HG03196 (cell line): ENCODE results near the gene MRLN.

Experiments
- ATAC-seq: cut with Tn5 transposase; IDR thresholded peaks from one replicate; pipeline ENCODE4 v1.9.1; 2021; ENCODE audit not compliant: unreplicated experiment

The MRLN gene

DNA sequence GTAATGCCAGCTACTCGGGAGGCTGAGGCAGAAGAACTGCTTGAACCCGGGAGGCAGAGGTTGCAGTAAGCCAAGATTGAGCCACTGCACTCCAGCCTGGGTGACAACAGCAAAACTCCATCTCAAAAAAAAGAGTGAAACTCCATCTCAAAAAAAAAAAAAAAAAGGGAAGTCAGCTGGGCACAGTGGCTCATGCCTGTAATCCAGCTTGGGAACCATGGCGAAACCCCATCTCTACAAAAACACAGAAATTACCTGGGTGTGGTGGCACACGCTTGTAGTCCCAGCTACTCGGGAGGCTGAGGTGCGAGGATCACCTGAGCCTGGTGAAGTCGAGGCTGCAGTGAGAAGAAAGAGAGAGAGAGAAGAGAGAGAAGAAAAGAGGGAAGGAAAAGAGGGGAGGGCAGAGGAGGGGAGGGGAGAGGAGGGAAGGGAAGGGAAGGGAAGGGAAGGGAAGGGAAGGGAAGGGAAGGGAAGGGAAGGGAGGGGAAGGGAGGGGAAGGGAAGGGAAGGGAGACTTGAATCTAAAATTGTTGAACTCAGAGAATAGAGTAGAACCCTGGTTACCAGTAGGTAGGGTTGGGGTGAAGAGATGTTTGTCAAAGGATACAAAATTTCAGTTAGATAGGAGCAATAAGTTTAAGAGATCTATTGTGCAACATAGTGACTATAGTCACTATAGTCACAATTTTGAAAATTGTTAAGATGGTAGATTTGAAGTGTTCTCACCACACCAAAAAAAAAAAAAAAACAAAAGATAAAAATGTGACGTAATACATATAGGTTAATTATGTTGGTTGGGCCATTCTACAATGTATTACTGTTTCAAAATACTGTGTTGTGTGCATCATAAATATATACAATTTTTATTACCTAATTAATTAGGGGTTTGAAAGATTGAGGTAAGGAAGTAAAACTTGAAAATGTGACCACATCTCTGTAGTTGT lies 46.1 kb downstream of the MRLN start:
- ATAC-seq: no peak

DNA sequence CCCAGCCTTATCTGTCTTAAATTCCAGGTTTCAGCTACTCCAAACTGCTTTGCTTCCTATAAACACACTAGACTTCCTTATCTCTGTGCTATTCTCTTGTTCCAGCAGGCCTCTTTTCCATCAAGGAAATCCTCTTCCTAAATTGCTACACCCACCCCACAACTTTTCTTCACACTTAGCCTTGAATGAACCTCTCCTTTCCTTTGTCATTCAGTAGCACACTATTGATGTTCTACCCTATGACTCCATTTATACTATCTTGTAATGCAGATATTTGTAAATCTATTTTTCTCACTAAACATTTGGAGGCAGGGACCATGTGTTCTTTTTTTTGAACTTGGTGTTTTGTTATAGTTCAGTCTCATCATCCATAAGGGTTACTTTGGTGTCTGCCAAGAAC lies 47.3 kb downstream of the MRLN start:
- no peak for ATAC-seq

DNA sequence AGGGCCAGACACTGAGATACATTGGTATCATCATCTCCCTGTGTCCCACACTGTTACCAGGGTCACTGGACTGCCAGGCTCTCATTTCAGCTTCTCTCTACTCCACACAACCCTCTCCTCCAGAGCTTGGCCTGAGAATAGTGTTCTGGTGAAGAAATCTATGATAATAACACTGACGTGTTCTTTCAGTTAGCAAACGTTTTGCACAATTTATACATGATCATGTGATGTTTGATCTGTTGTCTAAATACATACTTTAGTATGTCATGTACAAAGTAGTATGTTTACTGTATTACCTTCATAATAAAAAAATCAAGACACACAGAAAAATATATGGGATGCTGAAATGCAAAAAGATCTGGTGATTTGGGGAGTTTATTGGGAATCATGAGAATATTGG lies 48.6 kb downstream of the MRLN start:
- ATAC-seq: no peak

DNA sequence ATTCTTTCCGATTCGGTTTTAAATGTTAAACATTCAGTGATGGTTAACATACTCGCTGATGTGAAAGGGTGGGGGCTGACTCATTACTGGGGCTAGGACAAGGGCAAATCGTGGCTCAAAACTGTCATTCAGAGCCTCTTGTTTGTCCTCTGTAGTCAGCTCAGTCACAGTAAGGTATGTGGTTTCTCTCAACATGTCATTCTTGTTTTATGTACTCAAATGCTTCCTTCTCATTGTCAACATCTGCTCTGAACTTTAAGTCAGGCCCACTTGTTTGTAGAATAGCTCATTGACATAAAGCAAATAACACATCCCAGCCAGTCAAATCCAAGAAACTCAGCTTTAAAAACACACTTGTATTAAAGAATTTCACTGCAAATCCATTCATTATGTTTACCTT lies 50.9 kb downstream of the MRLN start:
- no peak for ATAC-seq

DNA sequence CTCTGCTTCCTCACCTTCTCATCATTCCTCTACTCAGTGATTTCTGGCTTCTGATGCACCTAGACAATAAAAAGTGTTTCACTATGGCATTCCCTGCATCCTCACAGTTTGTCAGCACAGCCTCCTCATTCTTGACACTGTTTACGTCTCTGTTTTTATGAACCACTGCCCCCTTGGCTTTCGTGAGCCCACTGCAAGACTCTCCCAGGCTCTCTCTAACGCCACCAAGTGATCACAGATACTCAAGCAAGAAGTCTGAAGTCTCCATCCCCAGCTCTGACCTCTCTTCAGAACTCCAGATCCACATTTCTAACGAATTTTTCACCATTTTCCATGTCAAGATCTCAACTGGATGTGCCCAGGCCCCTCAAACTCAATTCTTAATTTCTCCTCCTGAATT lies 52.5 kb downstream of the MRLN start:
- ATAC-seq: no peak

DNA sequence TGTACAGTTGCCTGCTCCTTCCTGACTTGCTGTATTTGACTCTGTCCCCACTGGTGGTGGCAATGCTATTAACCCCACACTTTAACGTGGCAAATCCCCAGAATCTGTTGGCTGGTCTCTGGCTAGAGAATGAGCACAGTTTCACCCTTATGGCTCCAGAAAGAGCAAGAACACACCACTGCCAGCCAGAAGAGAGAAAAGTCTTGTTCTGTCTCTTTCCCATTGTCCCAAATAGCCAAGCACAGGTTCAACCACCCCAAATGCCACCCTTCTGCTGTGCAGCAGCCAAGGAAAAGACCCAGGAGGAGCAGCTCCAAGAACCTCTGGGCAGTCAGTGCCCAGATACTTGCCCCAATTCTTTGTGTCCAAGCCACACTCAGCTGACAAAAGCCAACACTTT lies 54.9 kb downstream of the MRLN start:
- ATAC-seq: no peak

DNA sequence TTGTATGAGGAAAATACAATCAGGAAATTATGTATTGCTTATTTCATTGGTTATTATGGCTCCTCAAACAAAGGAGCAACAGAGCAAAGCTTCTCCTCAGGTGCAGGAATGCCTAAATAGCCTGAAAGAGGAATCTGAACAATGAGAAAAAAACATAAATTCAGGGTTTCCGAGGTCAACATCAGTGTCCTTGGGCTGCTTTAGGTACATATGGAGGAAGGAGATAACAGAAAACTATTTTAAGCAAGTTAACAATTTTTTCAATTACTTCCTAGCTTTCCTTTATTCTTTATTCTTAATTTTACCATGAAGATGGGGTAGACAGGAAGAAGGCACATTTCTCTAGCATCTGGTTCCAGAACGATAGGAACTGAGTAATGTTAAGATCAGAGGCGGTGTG lies 57.6 kb downstream of the MRLN start:
- no peak for ATAC-seq

DNA sequence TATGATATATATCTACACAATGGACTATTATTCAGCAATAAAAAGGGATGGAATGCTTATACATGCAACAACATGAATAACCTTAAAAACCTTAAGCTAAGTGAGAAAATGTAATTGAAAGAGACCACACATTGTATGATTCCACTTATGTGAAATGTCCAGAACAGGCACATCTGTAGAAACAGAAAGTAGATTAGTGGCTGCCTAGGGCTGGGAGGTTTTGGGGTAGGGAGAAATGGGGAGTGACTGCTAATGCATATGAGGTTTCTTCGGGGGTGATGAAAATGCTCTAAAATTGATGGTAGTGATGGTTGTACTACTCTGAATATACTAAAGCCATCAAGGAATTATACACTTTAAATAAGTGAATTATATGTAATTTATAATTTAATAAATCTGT lies 58.3 kb downstream of the MRLN start:
- ATAC-seq: no peak

DNA sequence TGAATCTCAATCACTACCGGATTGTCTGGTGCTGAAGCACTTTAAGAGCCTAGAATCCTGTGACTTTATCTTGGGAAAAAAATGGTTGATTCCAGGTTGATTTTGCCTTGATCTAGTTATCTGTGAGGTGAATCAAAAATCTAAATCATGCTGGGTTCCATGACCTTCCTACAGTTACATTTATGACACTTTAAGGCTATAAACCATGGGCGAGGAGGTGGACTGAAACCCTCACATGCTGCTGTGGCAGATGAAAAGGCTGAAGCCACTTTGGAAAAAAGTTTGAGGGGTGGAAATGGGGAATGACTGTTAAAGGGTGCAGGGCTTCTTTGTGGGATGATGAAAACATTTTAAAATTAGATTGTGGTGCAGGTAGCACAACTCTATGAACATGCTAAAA lies 61.1 kb downstream of the MRLN start:
- no peak for ATAC-seq

DNA sequence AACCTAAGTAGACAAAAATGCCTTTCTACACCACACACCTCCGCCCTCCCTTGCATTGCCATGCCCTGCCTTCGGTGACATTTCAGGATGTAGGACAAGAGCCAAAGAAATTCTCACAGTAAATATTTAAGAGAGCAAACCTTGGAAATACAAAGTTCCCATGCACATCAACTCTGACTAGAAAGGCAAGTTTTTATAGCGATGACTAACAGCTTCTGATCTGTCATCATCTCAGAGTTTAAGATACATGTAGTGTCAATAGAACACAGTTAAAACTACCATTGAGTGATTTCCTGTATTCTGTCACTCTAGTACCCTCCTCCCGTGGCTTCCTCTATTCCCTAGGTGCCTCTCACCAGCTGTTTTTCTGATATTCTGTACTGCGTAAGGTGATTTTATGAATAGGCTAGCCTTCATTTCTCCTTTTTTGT lies 64.3 kb downstream of the MRLN start:
- no peak for ATAC-seq

DNA sequence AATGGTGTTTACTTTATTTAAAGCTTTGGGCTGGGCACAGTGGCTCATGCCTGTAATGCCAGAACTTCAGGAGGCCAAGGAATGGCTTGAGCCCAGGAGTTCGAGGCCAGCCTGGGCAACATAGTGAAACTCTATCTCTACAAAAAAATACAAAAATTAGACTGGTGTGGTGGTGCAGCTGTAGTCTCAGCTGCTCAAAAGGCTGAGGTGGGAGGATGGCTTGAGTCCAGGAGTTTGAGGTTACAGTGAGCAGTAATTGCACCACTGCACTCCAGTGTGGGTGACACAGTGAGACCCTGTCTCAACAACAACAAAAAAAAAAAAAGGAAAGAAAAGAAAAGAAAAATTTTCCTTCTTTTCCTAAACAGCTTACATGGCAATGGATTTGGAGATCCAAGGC lies 65.6 kb downstream of the MRLN start:
- ATAC-seq: no peak
